Ovary (tissue), 3 donors: ENCODE data around the gene SPACDR.

Experiments
- EP300 ChIP-seq: sonication (generic); formaldehyde crosslinking; IDR thresholded peaks from one replicate; pipeline ENCODE4 v1.6.1; 2017; ENCODE audit warnings: antibody characterized with exemption
- POLR2A ChIP-seq: fragments of 450-650 bp; IDR thresholded peaks from one replicate; pipeline ENCODE4 v1.6.1; 2017; ENCODE audit warnings: antibody characterized with exemption, mild to moderate bottlenecking, moderate library complexity
- TF ChIP-seq, protein P1 (sequence below), 3 donors: fragments of 450-650 bp in 2 of 3; fragments of 200-600 bp in 1 of 3; IDR thresholded peaks; one replicate each; pipeline versions ENCODE4 v1.5.1 to v1.8.0; 2016 to 2022; ENCODE audit warnings: antibody characterized with exemption in 3 of 3, mild to moderate bottlenecking in 1 of 3
- donor health status: DM: no; HTN: no; CAD: no.

DNA sequence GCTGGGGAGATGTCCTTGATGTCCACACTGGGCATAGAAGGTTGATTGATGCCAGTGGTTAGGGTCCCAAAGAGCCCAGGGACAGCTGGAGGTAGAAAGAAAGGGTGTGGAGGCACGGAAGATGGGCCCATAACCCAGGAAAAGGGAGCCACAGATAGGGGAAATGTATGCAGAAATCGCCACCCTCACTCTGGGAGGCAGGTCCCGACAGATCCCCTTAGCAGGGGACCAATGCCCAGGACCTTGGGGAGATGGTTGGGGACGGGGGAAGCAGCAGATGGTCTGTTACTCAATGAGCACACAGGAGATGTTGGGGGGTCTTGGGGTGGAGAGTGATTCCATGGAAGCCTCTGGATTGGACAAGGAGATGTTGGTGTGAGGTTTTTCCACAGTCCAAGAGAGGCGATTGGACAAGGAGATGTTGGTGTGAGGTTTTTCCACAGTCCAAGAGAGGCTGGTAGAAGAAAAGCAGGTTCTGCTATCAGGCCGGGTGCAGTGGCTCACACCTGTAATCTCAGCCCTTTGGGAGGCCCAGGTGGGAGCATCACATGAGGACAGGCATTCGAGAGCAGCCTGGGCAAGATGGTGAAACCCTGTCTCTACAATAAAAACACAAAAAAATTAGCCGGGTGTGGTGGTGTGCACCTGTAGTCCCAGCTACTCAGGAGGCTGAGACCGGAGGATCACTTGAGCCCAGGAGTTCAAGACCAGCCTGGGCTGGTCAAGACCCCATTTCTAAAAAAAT lies 20.8 kb downstream of the SPACDR start:
- TF ChIP-seq, protein P1, sequence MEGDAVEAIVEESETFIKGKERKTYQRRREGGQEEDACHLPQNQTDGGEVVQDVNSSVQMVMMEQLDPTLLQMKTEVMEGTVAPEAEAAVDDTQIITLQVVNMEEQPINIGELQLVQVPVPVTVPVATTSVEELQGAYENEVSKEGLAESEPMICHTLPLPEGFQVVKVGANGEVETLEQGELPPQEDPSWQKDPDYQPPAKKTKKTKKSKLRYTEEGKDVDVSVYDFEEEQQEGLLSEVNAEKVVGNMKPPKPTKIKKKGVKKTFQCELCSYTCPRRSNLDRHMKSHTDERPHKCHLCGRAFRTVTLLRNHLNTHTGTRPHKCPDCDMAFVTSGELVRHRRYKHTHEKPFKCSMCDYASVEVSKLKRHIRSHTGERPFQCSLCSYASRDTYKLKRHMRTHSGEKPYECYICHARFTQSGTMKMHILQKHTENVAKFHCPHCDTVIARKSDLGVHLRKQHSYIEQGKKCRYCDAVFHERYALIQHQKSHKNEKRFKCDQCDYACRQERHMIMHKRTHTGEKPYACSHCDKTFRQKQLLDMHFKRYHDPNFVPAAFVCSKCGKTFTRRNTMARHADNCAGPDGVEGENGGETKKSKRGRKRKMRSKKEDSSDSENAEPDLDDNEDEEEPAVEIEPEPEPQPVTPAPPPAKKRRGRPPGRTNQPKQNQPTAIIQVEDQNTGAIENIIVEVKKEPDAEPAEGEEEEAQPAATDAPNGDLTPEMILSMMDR (IDR thresholded peaks at IDR 0.05): no peak
- TF ChIP-seq POLR2A (no peak), EP300 (no peak)
